ENCODE measurements around the gene CNTROB. TPM values are rescaled to one million over a fixed set of nuclear protein-coding genes. Genes with fewer than 3 reads are reported as not detected.

The CNTROB gene
- total RNA-seq, 1 donor from 2014 or later, result 13.7 TPM

- no peaks in the 10 kb centered on the region for H3K9me3 ChIP-seq
- no peak for DNase-seq (ENCODE audit: low spot score in 2 of 2)
- H3K36me3 ChIP-seq, result peaks cover 50 to 70% of the 10 kb centered on the region in 2 donors
These were observed 8.0 kb downstream of the CNTROB start for GRCh38 chr17:7940034-7940433.

DNA sequence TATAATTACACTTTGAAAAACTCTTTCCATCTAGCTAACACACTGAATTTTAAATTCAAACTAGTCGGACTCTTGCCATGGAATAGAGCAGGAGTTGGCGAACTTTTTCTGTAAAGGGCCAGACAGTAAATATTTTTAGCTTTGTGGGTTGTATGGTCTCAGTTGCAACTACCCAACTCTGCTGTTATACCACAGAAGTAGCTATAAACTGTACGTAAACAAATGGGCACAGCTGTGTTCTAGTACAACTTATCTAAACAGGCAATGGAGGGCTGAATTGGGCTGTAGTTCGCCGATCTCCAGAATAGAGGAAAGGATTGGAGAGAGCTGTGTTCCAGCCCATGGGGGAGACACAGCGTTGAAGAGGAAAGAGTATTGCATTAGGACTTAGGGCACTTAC lies 8.7 kb downstream of the CNTROB start:
- TF ChIP-seq, protein P1, sequence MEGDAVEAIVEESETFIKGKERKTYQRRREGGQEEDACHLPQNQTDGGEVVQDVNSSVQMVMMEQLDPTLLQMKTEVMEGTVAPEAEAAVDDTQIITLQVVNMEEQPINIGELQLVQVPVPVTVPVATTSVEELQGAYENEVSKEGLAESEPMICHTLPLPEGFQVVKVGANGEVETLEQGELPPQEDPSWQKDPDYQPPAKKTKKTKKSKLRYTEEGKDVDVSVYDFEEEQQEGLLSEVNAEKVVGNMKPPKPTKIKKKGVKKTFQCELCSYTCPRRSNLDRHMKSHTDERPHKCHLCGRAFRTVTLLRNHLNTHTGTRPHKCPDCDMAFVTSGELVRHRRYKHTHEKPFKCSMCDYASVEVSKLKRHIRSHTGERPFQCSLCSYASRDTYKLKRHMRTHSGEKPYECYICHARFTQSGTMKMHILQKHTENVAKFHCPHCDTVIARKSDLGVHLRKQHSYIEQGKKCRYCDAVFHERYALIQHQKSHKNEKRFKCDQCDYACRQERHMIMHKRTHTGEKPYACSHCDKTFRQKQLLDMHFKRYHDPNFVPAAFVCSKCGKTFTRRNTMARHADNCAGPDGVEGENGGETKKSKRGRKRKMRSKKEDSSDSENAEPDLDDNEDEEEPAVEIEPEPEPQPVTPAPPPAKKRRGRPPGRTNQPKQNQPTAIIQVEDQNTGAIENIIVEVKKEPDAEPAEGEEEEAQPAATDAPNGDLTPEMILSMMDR (IDR thresholded peaks at IDR 0.05), result no peak
- peaks cover 55 to 77% of the 10 kb centered on the region in 2 donors for H3K36me3 ChIP-seq
- H3K4me1 ChIP-seq, result no peaks in the 10 kb centered on the region
- no peak overlapping the region for H3K4me3 ChIP-seq
- no peak overlapping the region for H3K27ac ChIP-seq
- no peaks in the 10 kb centered on the region for H3K9me3 ChIP-seq
- H3K27me3 ChIP-seq, result no peaks in the 10 kb centered on the region
- no peak for DNase-seq (ENCODE audit: low spot score in 2 of 2)
- intact Hi-C loops (cut with DNase I), result no loop called here

More at GRCh38 chr17:7940034-7940433, 8.0 kb downstream of the CNTROB start:
- Histone ChIP-seq H3K4me3 (no peak overlapping the region), H3K27ac (no peak overlapping the region), H3K27me3 (no peaks in the 10 kb centered on the region), H3K4me1 (no peaks in the 10 kb centered on the region)
- TF ChIP-seq, protein P1 (IDR thresholded peaks at IDR 0.05), result no peak
- intact Hi-C loops (cut with DNase I), result no loop called here

DNA sequence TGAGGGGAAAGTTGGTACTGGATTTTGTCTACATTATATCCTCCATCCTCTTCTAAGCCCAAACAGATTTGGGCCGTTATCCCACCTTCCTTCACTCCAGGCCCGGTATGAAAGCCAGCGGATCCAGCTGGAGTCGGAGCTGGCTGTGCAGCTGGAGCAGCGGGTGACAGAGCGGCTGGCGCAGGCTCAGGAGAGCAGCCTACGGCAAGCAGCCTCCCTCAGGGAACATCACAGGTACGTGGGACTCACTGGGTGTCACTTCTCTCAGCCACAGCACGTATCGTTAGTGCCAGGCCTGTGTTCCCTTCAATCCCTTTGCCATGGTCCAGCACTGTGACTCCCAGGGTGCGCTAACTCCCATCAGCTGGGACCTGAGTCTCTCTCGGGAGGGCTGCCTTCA lies 11.3 kb downstream of the CNTROB start:
- intact Hi-C loops (cut with DNase I), result no loop called here
- H3K4me1 ChIP-seq, result no peaks in the 10 kb centered on the region
- H3K9me3 ChIP-seq, result no peaks in the 10 kb centered on the region
- no peak overlapping the region for H3K27ac ChIP-seq
- peaks cover 62 to 81% of the 10 kb centered on the region in 2 donors for H3K36me3 ChIP-seq
- H3K4me3 ChIP-seq, result no peak overlapping the region
- DNase-seq (ENCODE audit: low spot score in 2 of 2), result no peak
- no peaks in the 10 kb centered on the region for H3K27me3 ChIP-seq
- TF ChIP-seq, protein P1 (IDR thresholded peaks at IDR 0.05), result no peak

- peaks cover 60 to 86% of the 10 kb centered on the region in 2 donors for H3K36me3 ChIP-seq
- intact Hi-C loops (cut with DNase I), result no loop called here
These were observed 12.3 kb downstream of the CNTROB start for GRCh38 chr17:7944326-7944725.

DNA sequence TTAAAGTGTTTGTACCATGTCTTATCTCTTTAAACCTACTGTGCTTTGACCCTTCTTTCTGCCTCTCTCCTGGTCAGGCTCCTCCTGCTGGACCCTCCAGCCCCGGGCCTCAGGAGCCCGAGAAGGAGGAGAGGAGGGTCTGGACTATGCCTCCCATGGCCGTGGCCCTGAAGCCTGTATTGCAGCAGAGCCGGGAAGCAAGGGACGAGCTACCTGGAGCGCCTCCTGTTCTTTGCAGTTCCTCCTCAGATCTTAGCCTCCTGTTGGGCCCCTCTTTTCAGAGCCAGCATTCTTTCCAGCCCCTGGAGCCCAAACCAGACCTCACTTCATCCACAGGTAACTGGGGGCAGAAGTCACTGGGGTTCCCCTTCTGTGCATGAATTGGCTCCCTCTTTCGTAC lies 13.6 kb downstream of the CNTROB start:
- intact Hi-C loops (cut with DNase I), result no loop called here
- H3K9me3 ChIP-seq, result no peaks in the 10 kb centered on the region
- TF ChIP-seq, protein P1 (IDR thresholded peaks at IDR 0.05), result no peak
- peaks cover 49 to 77% of the 10 kb centered on the region in 2 donors for H3K36me3 ChIP-seq
- no peak overlapping the region for H3K27ac ChIP-seq
- no peak for DNase-seq (ENCODE audit: low spot score in 2 of 2)
- no peaks in the 10 kb centered on the region for H3K4me1 ChIP-seq
- H3K4me3 ChIP-seq, result no peak overlapping the region
- no peaks in the 10 kb centered on the region for H3K27me3 ChIP-seq

More at GRCh38 chr17:7944326-7944725, 12.3 kb downstream of the CNTROB start:
- Histone ChIP-seq H3K4me1 (no peaks in the 10 kb centered on the region), H3K9me3 (no peaks in the 10 kb centered on the region), H3K27ac (no peak overlapping the region), H3K4me3 (no peak overlapping the region), H3K27me3 (no peaks in the 10 kb centered on the region)
- TF ChIP-seq, protein P1 (IDR thresholded peaks at IDR 0.05), result no peak
- DNase-seq (ENCODE audit: low spot score in 2 of 2), result no peak

DNA sequence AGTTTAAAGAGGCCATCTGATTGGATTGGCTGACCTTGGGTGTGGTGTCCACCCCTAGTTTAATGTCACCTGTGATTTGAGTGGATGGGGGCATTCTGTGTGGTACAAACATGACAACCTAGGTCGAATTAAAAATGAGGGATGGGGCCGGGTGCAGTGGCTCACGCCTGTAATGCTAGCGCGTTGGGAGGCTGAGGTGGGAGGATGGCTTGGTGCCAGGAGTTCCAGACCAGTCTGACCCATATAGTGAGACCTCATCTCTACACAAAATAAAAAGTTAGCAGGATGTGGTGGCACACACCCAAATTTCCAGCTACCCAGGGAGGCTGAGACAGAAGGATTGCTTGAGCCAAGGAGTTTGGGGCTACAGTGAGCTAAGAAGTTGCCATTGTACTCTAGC lies 14.4 kb downstream of the CNTROB start:
- DNase-seq (ENCODE audit: low spot score in 2 of 2), result no peak
- Histone ChIP-seq H3K27ac (no peak overlapping the region), H3K36me3 (peaks cover 42 to 71% of the 10 kb centered on the region in 2 donors), H3K9me3 (no peaks in the 10 kb centered on the region), H3K4me1 (no peaks in the 10 kb centered on the region), H3K4me3 (no peak overlapping the region), H3K27me3 (no peaks in the 10 kb centered on the region)
- TF ChIP-seq, protein P1 (IDR thresholded peaks at IDR 0.05), result no peak
- intact Hi-C loops (cut with DNase I), result no loop called here
